Ovary (tissue), 9 donors: Measurements from ENCODE around the gene BDH1. TPM values are rescaled to one million over a fixed set of nuclear protein-coding genes. Genes with fewer than 3 reads are reported as not detected.

Experiments
- DNase-seq, 5 donors: peaks; one replicate each; pipeline ENCODE4 v3.0.0-alpha.2; 2019 to 2020
- H3K27ac ChIP-seq, 2 donors: fragments of 200-600 bp; one replicate each; pipeline versions ENCODE4 v1.5.1 to v1.8.0; 2019 to 2022
- H3K27me3 ChIP-seq: fragments of 200-600 bp; one replicate; pipeline ENCODE4 v1.8.0; 2022
- H3K36me3 ChIP-seq: fragments of 200-600 bp; sonication (generic); one replicate; pipeline ENCODE4 v1.5.1; 2019
- H3K4me1 ChIP-seq: one replicate; pipeline ENCODE4 v1.8.1; 2013; ENCODE audit warnings: mild to moderate bottlenecking, moderate library complexity; ENCODE audit not compliant: insufficient read depth
- H3K4me3 ChIP-seq: fragments of 200-600 bp; sonication (generic); one replicate; pipeline ENCODE4 v1.5.1; 2017
- H3K9me3 ChIP-seq, 2 donors: fragments of 200-600 bp in 1 of 2; sonication (generic) in 1 of 2; one replicate each; pipeline versions ENCODE4 v1.5.1 to v1.8.1; 2013 to 2019; ENCODE audit warnings: mild to moderate bottlenecking in 1 of 2, moderate library complexity in 1 of 2
- EP300 ChIP-seq: sonication (generic); formaldehyde crosslinking; IDR thresholded peaks from one replicate; pipeline ENCODE4 v1.6.1; 2017; ENCODE audit warnings: antibody characterized with exemption
- POLR2A ChIP-seq: fragments of 450-650 bp; IDR thresholded peaks from one replicate; pipeline ENCODE4 v1.6.1; 2017; ENCODE audit warnings: antibody characterized with exemption, mild to moderate bottlenecking, moderate library complexity
- WGBS, 3 donors: extraction: QIAGEN DNeasy Blood & Tissue Kit in 1 of 3; methylation state at CpG; one replicate each; pipeline versions ENCODE4 v1.1.5 to v1.1.7; 2013 to 2017; 5-methylcytosine and 5-hydroxymethylcytosine counted together
- intact Hi-C, 4 donors: fragments of 100-400 bp; cut with DNase I; formaldehyde crosslinking; loops; one replicate each; pipeline versions ENCODE4 v1.11.0 to v1.15.1; 2022 to 2023
- polyA plus RNA-seq, 2 donors: library from polyadenylated mRNA; stranded (reverse); fragments of 200-250 nt in 1 of 2; fragments of 350-450 nt in 1 of 2; fragmentation: Illumina TruSeq in 1 of 2; extraction: RNeasy Lipid Tissue Mini Kit (QIAGEN cat#74804) in 1 of 2; gene quantifications; one replicate each; pipeline ENCODE4 v1.2.3, GENCODE V29; 2013 to 2014
- total RNA-seq, 7 donors: library from RNA; depleted of rRNA in 2 of 7; stranded (reverse); fragments of >200 nt in 2 of 7; fragmentation: NEBNext Ultra II Directional in 3 of 7; extraction: Animal tissue kit (Norgen Biotek cat#: 25700) in 3 of 7; gene quantifications; one replicate each; pipeline versions ENCODE4 v1.1.0 to v1.2.4, GENCODE V29; 2016 to 2023
- TF ChIP-seq, protein P1 (sequence below), 3 donors: fragments of 450-650 bp in 2 of 3; fragments of 200-600 bp in 1 of 3; IDR thresholded peaks; one replicate each; pipeline versions ENCODE4 v1.5.1 to v1.8.0; 2016 to 2022; ENCODE audit warnings: antibody characterized with exemption in 3 of 3, mild to moderate bottlenecking in 1 of 3
- donor health status: DM: no; HTN: no; CAD: no; lungs with moderate emphysema.
- donor health status: DM: no; HTN: no; CAD: no.
- donor health status: Bipolar disorder and iron deficiency.
- donor health status: DM: yes; HTN: yes; CAD: no.
- donor health status: DM: no; HTN: no; CAD: no.
- donor health status: DM: yes; HTN: yes; CAD: no.

Gene BDH1
- total and polyA plus RNA-seq, 9 donors: 3.3 to 15.4 (median 11.7) TPM

DNA sequence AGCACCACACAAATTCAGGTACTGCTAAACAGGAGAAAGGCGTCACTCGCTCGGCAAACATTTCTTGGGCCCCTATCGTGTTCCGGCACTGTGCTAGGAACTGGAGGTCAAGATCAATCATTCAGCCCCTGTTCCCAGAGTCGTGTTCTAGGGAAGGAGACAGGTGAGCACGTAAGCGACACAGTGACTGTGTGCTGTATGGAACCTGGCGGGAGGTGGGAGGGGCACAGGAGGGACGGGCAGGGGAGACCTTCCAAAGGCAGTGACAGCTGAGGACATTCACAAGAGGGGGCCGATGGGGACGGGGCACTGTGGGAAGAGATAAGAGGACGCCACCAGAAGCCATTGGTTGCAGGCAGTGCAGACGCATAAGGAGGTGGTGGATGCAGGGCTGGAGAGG is 32.2 kb downstream of the BDH1 start:
- intact Hi-C loops: no loop called here
- Histone ChIP-seq H3K9me3 (no peaks in the 10 kb centered on the region), H3K4me1 (peaks cover 1% of the 10 kb centered on the region), H3K27ac (no peak overlapping the region), H3K27me3 (no peaks in the 10 kb centered on the region), H3K36me3 (no peaks in the 10 kb centered on the region), H3K4me3 (no peak overlapping the region)
- TF ChIP-seq EP300 (no peak), POLR2A (no peak)
- TF ChIP-seq, protein P1, sequence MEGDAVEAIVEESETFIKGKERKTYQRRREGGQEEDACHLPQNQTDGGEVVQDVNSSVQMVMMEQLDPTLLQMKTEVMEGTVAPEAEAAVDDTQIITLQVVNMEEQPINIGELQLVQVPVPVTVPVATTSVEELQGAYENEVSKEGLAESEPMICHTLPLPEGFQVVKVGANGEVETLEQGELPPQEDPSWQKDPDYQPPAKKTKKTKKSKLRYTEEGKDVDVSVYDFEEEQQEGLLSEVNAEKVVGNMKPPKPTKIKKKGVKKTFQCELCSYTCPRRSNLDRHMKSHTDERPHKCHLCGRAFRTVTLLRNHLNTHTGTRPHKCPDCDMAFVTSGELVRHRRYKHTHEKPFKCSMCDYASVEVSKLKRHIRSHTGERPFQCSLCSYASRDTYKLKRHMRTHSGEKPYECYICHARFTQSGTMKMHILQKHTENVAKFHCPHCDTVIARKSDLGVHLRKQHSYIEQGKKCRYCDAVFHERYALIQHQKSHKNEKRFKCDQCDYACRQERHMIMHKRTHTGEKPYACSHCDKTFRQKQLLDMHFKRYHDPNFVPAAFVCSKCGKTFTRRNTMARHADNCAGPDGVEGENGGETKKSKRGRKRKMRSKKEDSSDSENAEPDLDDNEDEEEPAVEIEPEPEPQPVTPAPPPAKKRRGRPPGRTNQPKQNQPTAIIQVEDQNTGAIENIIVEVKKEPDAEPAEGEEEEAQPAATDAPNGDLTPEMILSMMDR (IDR thresholded peaks at IDR 0.05): no peak
- 88 to 92% (median 89%) methylated on average over 14 of the region's 14 CpGs for WGBS, 3 donors
- DNase-seq: peak in 1 of 5 donors; percentile 11

DNA sequence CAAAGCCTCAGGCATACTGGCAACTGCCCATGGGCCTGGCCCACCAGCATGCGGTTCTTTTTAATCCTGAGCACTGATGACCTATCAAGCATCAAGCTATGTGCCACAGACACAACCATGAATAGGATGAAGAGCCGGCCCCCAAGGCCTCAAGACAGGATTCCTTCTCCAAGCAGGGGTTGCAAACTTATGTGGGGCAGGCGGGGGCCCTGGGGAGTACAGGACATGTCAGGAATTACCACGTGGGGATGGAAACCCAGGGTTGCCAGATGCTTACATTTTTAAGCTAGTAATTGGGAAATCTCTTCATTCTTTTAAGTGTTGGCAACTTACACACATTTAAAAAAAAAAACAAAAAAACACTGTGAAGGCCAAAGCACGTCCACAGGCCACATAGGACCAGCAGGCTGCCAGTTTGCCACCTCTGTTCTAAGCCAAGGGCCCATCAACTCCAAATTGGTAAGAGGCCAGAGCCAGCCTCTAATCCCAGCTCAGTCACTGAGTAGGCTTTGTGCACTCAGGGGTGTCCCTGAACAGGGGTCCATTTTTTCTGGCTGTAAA is 32.8 kb downstream of the BDH1 start:
- no peaks in the 10 kb centered on the region for H3K9me3 ChIP-seq
- H3K27ac ChIP-seq: no peak overlapping the region
- 36 to 56% (median 37%) methylated on average over 5 of the region's 5 CpGs for WGBS, 3 donors
- no peaks in the 10 kb centered on the region for H3K36me3 ChIP-seq
- DNase-seq: peak in 1 of 5 donors; percentile 19
- peaks cover 1% of the 10 kb centered on the region for H3K4me1 ChIP-seq
- intact Hi-C loops: no loop called here
- TF ChIP-seq POLR2A: no peak
- no peak for TF ChIP-seq EP300
- no peaks in the 10 kb centered on the region for H3K27me3 ChIP-seq
- H3K4me3 ChIP-seq: no peak overlapping the region

DNA sequence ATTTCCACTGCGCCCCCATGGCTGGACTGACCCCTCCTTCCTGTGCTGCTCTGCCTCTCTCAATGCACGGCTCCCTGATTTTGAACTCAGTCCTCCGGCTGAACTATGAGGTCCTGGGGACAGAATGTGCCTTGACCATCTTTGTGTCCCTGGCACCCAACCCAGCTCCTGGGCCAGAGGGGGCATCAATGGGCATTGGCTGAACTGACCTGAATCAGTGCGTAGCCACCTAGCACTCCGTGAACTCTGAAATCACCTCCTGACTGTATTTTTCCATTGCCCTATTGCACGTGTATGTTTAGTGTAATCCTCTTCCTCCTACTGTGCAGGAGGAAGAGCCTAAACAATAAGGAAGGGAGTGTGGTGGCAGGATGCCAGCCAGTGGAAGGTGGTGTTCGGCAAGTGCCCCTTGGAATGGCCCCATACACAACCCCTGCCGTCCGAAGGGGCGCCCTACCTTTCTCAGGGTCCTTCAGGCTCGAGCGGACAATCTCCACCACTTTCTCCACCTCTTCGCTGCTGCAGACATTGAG is 33.5 kb downstream of the BDH1 start:
- 82 to 88% (median 86%) methylated on average over 13 of the region's 13 CpGs for WGBS, 3 donors
- Histone ChIP-seq H3K4me1 (peaks cover 1% of the 10 kb centered on the region), H3K36me3 (no peaks in the 10 kb centered on the region)

DNA sequence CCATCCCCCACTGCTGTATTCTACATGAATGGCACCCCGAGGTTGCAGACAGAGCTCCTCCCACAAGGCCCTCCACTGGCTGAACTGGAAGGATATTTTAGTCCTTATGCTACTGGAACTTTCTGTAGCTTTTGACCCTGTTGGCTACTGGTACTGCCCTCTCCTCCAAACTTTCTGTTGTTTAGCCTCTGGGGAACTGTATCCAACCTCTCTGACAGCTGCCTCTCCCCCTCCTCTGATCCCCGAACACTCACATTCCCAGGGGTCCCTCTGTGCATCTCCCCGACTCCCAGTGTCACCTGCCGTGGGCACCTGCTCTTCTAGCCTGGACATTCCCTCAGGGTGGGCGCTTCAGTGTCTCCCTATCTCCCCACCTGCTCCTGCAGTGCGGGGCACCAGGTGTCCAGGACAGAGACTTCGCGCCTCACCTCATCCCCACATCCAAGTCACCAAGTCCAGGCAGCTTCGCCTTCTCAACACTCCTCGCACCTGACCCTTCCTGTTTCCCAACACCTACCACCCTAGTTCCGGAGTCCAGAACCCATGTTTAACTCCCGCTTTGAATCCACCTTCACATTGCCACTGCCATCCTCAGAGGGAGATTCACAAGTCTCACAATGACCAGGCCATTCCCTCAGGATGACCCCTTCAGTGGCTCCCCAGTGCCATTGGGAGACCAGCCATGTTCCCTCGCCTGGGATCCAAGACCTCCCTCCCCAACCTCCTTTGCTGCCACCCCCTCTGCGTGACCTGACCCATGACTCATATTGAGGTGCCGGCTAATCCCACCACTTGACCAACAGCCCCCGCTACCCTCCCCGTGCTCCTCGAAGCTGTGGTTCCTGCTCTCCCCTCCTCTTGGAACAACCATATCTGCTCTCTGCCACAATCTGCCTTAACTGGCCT is 34.2 kb downstream of the BDH1 start:
- Histone ChIP-seq H3K27ac (no peak overlapping the region), H3K9me3 (no peaks in the 10 kb centered on the region), H3K4me1 (peaks cover 1% of the 10 kb centered on the region), H3K4me3 (no peak overlapping the region), H3K27me3 (no peaks in the 10 kb centered on the region), H3K36me3 (no peaks in the 10 kb centered on the region)
- WGBS, 3 donors: 85 to 87% (median 87%) methylated on average over 18 of the region's 18 CpGs
- DNase-seq: no peak
- intact Hi-C loops: no loop called here
- no peak for TF ChIP-seq EP300
- TF ChIP-seq, protein P1 (IDR thresholded peaks at IDR 0.05): no peak
- no peak for TF ChIP-seq POLR2A

More for the DNA sequence above, 33.5 kb downstream of the BDH1 start:
- intact Hi-C loops: no loop called here
- DNase-seq: no peak
- Histone ChIP-seq H3K4me3 (no peak overlapping the region), H3K27ac (no peak overlapping the region), H3K9me3 (no peaks in the 10 kb centered on the region), H3K27me3 (no peaks in the 10 kb centered on the region)
- TF ChIP-seq EP300 (no peak), POLR2A (no peak)
- TF ChIP-seq, protein P1 (IDR thresholded peaks at IDR 0.05): no peak
